HG03442 (cell line): Measurements from ENCODE around the gene CEP131.

Experiments
- ATAC-seq: cut with Tn5 transposase; IDR thresholded peaks from one replicate; pipeline ENCODE4 v1.9.1; 2021; ENCODE audit warnings: mild to moderate bottlenecking, moderate library complexity; ENCODE audit not compliant: unreplicated experiment

The CEP131 gene

DNA sequence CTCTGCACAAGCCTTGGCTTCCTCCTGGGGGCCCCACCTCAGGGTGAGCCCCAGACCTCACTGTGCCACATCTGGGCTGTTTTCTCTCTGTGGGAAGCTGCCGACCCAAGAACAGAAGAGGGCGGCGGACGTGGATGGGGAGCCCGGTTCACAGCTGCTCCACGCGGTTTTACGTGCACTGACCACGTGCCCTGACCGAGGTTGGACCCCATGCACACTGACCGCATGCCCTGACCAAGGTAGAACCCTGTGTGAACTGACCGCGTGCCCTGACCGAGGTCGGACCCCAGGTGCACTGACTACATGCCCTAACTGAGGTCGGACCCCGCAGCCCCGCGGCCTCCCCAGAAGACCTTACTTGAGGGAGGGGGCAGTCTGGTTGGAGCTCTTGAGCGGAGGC lies 19.6 kb downstream of the CEP131 start:
- ATAC-seq, result no peak

- ATAC-seq, result no peak
These were observed 20.4 kb downstream of the CEP131 start for GRCh38 chr17:81202318-81202717.

DNA sequence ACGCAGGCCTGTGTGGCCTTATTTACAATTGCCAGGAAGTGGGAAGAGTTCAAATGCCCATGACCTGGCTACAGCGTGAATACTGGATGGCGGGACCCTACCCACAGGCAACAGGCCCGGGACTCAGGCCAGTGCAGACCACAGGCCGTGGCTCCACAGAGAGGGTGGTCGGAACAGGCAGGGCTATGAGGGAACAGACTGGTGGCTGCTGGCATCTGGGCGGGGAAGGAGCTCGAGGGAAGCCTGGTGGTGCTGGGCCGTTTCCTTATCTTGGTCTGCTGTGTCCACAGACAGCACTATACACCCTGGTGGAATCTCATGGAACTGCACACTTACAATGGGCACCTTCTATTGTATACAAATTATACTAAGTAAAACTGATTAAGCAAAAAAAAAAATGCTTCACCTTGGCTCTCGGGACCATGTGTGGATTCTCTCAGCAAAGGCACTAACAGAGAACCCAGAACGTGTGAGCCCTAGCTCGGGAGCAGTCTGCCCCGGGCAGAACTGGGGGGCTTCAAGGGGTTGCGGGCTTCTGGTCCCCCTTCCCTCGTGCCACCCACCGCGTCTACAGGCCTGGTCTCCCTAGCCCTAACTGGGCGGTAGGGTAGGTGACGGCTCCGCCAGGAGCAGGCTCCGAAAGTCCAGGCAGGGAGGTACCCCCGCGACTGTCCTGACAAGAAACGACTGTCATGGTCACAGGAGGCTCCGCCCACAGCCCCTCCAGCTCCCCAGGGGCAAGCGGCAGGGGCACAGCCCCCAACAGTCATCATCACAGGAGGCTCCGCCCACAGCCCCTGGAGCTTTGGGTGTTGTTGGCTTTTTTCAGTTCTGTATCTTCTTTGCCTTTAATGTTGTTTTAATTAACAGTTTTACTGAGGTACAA lies 21.8 kb downstream of the CEP131 start:
- ATAC-seq, result no peak

- no peak for ATAC-seq
These were observed 22.6 kb downstream of the CEP131 start for GRCh38 chr17:81200201-81200600.

- ATAC-seq, result no peak
These were observed 23.3 kb downstream of the CEP131 start for GRCh38 chr17:81199482-81199830.

- ATAC-seq, result no peak
These were observed 23.8 kb downstream of the CEP131 start for GRCh38 chr17:81198826-81199481.

DNA sequence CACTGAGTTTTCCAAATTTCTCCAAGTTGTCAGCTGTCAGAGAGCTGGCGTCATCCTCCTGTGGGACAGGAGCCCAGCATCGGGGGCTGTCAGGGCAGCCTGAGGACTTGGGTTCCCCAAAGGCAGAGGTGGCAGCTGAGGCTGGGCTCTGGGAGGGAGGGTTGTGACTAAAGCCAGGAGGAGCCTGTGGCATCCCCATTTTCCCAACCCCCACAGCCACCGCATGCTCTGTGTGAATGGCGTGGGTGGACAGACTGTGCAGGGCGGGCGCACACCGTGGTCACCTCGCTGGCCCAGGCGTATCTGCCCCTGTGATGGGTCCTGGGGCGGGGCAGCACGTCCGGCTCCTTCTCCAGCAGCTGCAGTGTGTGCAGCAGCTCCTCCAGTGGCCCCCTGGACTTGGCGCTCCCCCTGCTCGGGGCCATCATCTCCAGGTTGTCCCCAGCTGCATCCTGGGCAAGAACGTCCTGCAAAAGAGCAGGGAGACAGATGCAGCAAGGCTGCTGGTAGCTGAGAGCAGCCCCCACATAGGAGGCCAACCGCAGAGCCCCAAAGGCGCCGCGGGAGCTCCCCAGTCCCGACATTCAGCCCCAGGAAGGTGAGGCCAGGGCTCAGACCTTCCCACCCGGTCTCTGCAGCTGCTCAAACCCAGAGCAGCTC lies 24.8 kb downstream of the CEP131 start:
- no peak for ATAC-seq

GRCh38 chr17:81197409-81197795 lies 25.4 kb downstream of the CEP131 start:
- ATAC-seq, result no peak

GRCh38 chr17:81196505-81197408 lies 26.0 kb downstream of the CEP131 start:
- no peak for ATAC-seq

GRCh38 chr17:81195941-81196495 lies 26.7 kb downstream of the CEP131 start:
- no peak for ATAC-seq

DNA sequence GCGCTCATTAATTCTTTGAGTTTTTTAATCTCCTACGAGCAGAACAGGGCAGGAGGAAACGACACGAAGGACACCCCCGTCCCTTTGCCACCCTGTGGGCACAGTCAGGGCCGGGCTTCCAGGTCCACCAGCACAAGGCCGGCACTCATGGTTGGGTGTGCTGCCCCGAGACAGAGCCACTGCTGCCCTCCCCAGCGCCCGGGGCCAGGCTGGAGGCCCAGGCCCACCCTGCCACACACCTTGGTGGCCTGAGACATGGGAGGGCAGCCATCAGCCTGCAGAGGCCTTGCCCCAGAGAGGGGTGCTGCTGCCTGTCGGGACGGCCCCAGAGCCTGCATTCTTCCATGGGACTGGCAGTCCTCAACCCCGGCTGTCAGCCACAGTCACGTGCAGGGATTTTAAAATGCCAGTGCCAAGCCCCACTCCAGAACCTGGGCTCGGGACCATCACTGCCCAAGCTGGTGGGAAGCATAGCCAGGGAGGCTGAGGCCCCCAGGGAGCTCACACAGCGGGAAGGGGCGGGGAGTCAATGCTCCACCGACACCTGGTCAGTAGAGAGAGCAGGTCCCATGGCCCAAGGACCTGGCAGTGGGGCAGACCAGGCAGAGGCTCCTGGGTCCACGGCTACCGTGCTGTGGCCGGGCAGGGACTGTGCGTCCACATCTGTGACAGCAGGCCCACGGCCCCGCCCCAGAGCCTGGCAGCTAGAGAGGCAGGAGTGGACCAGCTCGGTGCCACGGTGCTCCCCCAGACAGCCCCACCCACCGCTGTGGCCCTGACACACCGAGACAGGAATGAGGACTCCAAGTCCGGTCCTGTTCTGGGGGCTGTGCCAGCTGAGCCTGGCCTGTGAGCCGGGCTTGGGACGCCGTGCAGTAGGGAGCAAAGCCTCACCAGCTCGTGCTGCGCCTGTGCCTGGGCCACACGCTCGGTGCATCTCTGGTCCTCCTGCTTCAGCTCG lies 27.5 kb downstream of the CEP131 start:
- no peak for ATAC-seq

- ATAC-seq, result no peak
These were observed 28.5 kb downstream of the CEP131 start for GRCh38 chr17:81194225-81194760.

DNA sequence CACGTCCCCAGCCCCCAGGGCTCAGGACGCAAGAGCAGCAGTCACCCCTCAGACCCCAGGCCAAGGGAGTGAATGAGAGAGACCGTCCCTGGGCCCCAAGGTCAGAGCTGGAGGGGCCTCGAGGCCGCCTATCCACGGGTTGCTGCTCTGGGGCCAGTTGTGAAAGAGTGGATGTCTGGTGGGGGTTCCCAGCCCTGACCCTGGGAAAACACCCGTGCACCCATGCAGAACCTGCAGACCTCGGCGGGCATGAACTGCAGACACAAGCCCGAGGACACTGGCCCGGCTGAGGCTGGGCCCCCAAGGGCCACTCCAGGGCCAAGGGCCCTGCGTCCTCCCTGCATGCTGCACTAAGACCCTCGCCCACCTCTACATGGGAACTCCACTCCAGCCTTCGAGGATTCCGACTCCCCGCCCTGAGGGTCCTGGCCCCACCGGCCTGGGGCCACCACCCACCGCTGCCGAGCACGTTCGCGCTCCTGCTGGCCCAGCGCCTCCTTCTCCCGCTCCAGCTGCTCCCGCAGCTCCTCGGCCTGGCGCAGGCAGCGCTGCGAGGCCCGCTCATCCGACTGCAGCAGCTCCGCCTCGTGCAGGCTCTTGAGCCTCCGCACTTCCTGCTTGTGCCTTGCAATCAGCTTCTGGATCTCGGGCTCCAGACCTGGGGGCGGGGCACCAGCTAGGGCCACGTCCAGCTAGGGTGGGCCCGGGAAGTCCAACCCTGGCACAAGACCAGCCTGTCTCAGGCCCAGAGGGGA lies 29.1 kb downstream of the CEP131 start:
- no peak for ATAC-seq

GRCh38 chr17:81193051-81193410 lies 29.7 kb downstream of the CEP131 start:
- ATAC-seq, result no peak

GRCh38 chr17:81192386-81193050 lies 30.2 kb downstream of the CEP131 start:
- no peak for ATAC-seq

DNA sequence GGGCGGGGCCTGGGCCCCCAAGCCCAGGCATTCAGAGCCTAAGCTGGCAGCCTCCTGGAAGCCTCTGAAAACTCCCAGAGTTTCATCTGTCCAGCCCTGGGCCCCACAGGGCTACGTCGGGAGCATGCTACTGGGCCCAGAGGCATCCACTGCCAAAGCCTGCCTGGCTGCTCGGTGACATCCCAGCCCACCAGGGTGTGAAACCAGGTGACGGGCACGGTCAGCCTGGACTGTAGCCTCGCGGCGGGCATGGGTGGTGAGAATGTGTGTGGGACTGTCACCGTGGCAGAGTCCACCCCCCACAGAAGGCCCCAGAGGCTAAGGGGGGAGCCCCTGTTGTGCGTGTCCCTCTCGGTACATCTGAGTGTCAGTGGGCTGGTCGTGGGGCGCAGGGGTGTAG lies 31.1 kb downstream of the CEP131 start:
- ATAC-seq, result no peak

DNA sequence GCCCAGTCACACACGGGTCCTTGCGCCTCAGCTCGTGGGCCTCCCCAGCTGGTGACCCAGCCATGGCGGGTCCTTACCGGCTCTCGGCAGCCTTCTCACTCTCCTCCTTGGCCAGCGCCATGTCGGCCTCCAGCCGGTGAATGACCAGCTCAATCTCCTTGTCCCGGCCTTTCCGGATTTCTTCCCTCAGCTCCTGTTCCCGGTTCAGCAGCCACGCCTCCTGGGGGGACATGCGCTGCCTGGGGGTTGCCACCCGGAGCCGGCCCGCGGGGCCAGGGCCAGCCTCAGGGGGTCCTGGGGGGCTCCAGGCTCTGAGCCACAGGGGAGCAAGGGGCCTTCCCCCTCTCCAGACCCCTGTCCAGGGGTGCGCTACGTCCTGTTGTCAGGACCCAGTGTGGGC lies 31.6 kb downstream of the CEP131 start:
- ATAC-seq, result no peak

DNA sequence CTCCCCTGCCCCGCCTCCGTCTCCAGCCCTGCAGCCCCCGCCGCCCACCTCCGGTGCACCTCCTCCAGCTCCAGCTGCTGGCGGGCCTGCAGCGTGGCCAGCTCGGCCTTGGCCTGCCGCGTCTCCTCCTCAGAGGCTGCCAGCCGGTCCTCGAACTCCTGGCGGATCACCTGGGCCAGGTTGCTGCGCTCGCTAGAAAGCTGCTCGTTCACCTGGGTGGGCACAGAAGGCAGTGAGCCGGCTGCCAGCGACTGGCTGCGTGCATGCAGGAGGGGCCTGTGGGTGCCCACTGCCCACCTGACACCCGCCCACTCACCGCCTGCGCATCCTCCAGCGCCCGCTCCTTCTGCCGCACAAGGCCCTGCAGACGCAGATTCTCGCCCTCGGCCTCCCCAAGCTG lies 32.2 kb downstream of the CEP131 start:
- ATAC-seq, result no peak
